Esophagus squamous epithelium (tissue), 5 donors: ENCODE data around the gene TLR5. TPM values are rescaled to one million over a fixed set of nuclear protein-coding genes. Genes with fewer than 3 reads are reported as not detected.

Source experiments
- DNase-seq: peaks from one replicate; lab custom pipeline; 2025; lab: John Stamatoyannopoulos, UW
- H3K27ac ChIP-seq, 4 donors: fragments of 200-600 bp; sonication (generic); one replicate each; pipeline ENCODE4 v1.5.1; 2016 to 2019; ENCODE audit warnings: mild to moderate bottlenecking in 1 of 4
- H3K27me3 ChIP-seq, 4 donors: fragments of 200-600 bp; sonication (generic); 1 replicate in 3 of 4; 2 replicates in 1 of 4; pipeline versions ENCODE4 v1.5.1 to v1.6.0; 2017 to 2021; ENCODE audit warnings: antibody characterized with exemption in 1 of 4
- H3K36me3 ChIP-seq, 3 donors: fragments of 200-600 bp; sonication (generic); one replicate each; pipeline ENCODE4 v1.5.1; 2016 to 2019
- H3K4me1 ChIP-seq, 3 donors: fragments of 200-600 bp; sonication (generic); one replicate each; pipeline ENCODE4 v1.5.1; 2017 to 2019
- H3K4me3 ChIP-seq, 4 donors: fragments of 200-600 bp; sonication (generic); 1 replicate in 3 of 4; 2 replicates in 1 of 4; pipeline ENCODE4 v1.5.1; 2016 to 2019; ENCODE audit warnings: mild to moderate bottlenecking in 2 of 4, moderate library complexity in 1 of 4
- H3K9me3 ChIP-seq, 3 donors: fragments of 200-600 bp; sonication (generic); one replicate each; pipeline ENCODE4 v1.5.1; 2016 to 2019
- CTCF ChIP-seq, 6 experiments: fragments of 450-650 bp in 4 of 6; fragments of 200-600 bp in 2 of 6; sonication (generic) in 2 of 6; IDR thresholded peaks; one replicate each; pipeline ENCODE4 v1.5.1; 2016 to 2019; ENCODE audit warnings: antibody characterized with exemption in 6 of 6, mild to moderate bottlenecking in 4 of 6, moderate library complexity in 4 of 6
- POLR2A ChIP-seq, 4 donors: fragments of 450-650 bp; IDR thresholded peaks; one replicate each; pipeline ENCODE4 v1.6.1; 2017; ENCODE audit warnings: antibody characterized with exemption in 4 of 4, mild to moderate bottlenecking in 4 of 4, moderate library complexity in 3 of 4
- WGBS, 2 donors: methylation state at CpG; one replicate each; pipeline ENCODE4 v1.1.5; 2018; 5-methylcytosine and 5-hydroxymethylcytosine counted together
- intact Hi-C: fragments of 100-400 bp; cut with DNase I; formaldehyde crosslinking; loops from one replicate; pipeline ENCODE4 v1.15.0; 2022
- total RNA-seq, 4 donors: library from RNA; depleted of rRNA; stranded (reverse); fragments of >200 nt; gene quantifications; one replicate each; pipeline ENCODE4 v1.1.0, GENCODE V29; 2016
- donor health status: DM: yes; HTN: yes; CAD: no.

The TLR5 gene
- total RNA-seq, 4 donors from 2014 or later: 5.1 to 9.3 (median 9.2) TPM

- no peaks in the 10 kb centered on the region for H3K27me3 ChIP-seq
- no peak for TF ChIP-seq CTCF (IDR thresholded peaks at IDR 0.05)
- H3K27ac ChIP-seq: no peak overlapping the region
- H3K36me3 ChIP-seq: no peaks in the 10 kb centered on the region
- intact Hi-C loops: no loop called here
- no peaks in the 10 kb centered on the region for H3K9me3 ChIP-seq
- 90 to 94% methylated on average over 7 of the region's 7 CpGs for WGBS, 2 donors
- DNase-seq: no peak
- no peak overlapping the region for H3K4me3 ChIP-seq
- peaks cover 0 to 8% (median 3%) of the 10 kb centered on the region in 3 donors for H3K4me1 ChIP-seq
Observed at GRCh38 chr1:223105568-223105967, 37.5 kb downstream of the TLR5 start.

- 41 to 46% methylated on average over 7 to 8 of the region's 10 CpGs for WGBS, 2 donors
- no peak for DNase-seq
- Histone ChIP-seq H3K9me3 (no peaks in the 10 kb centered on the region), H3K36me3 (no peaks in the 10 kb centered on the region), H3K4me1 (peaks cover 0 to 8% (median 3%) of the 10 kb centered on the region in 3 donors), H3K27ac (no peak overlapping the region), H3K4me3 (no peak overlapping the region), H3K27me3 (no peaks in the 10 kb centered on the region)
- intact Hi-C loops: no loop called here
- TF ChIP-seq CTCF (IDR thresholded peaks at IDR 0.05): no peak
- TF ChIP-seq POLR2A (IDR thresholded peaks at IDR 0.05): no peak
Observed at GRCh38 chr1:223102797-223103533, 40.1 kb downstream of the TLR5 start.

DNA sequence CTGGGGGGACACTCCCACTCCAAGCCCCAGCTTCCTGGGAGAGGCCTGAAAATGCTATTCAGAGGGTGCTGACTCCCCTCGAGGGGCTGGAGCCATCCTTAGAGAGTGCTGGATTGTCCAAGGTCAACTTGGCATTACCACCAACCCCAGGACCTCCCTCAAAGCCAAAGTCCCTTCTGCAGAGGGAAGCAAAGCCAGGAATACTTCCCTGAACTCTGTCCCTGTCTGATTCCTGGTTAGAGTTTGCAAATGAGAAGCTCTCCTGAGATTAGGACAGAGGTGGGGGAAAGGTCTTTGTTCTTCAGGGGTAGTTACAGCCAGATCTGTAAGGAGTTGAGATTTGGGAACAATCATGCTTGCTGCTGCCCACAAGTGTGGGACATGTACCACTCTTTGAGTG lies 45.3 kb downstream of the TLR5 start:
- intact Hi-C loops: no loop called here
- Histone ChIP-seq H3K4me3 (no peak overlapping the region), H3K9me3 (no peaks in the 10 kb centered on the region), H3K27ac (no peak overlapping the region), H3K27me3 (no peaks in the 10 kb centered on the region), H3K4me1 (peaks cover 0 to 3% (median 0%) of the 10 kb centered on the region in 3 donors), H3K36me3 (no peaks in the 10 kb centered on the region)
- DNase-seq: no peak
- no peak for TF ChIP-seq CTCF (IDR thresholded peaks at IDR 0.05)
- whole genome bisulfite sequencing, 2 donors: 43% methylated on average over 1 of the region's 1 CpG; no CpG with 5 or more reads in 1 of the 2 donors

DNA sequence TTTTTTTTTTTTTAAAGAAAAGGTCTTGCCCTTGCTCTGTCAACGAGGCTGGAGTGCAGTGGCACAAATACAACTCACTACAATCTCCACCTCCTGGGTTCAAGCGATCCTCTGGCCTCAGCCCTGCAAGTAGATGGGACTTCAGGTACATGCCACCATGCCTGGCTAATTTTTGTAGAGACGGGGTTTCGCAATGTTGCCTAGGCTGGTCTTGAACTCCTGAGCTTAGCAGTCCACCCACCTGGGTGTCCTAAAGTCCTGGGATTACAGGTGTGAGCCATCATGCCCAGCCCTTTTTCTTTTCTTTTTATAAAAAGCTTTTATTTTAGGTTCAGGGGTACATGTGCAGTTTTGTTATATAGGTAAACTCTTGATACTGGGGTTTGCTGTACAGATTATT lies 47.2 kb downstream of the TLR5 start:
- no peaks in the 10 kb centered on the region for H3K27me3 ChIP-seq
- no peaks in the 10 kb centered on the region for H3K9me3 ChIP-seq
- no peaks in the 10 kb centered on the region for H3K36me3 ChIP-seq
- DNase-seq: no peak
- intact Hi-C loops: no loop called here
- no peak overlapping the region for H3K27ac ChIP-seq
- H3K4me3 ChIP-seq: no peak overlapping the region
- TF ChIP-seq POLR2A (IDR thresholded peaks at IDR 0.05) (no peak), CTCF (IDR thresholded peaks at IDR 0.05) (no peak)
- WGBS, 2 donors: 86 to 91% methylated on average over 3 to 4 of the region's 4 CpGs
- no peaks in the 10 kb centered on the region for H3K4me1 ChIP-seq

DNA sequence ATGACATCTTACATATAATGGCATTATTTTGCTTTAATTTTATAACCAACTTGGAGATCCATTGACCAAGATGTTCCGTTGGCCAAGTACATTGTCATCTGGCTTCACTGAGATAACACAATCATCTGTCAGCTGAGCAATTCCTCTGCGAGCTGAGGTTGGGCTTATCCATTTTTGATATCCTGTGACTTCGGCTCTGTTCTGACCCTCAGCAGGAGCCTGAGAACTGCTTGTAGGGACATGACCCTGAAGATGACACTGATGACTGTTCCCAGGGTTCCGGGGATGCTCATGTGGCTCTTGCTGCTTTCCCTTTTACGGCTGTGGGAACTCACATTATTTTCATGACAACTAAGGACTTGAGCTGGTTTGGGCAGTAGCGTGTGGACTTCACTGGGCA lies 51.2 kb downstream of the TLR5 start:
- Histone ChIP-seq H3K27ac (no peak overlapping the region), H3K36me3 (no peaks in the 10 kb centered on the region), H3K27me3 (no peaks in the 10 kb centered on the region), H3K4me1 (peaks cover 0 to 12% (median 0%) of the 10 kb centered on the region in 3 donors), H3K4me3 (no peak overlapping the region), H3K9me3 (no peaks in the 10 kb centered on the region)
- 80 to 83% methylated on average over 6 of the region's 6 CpGs for WGBS, 2 donors
- TF ChIP-seq CTCF (IDR thresholded peaks at IDR 0.05) (no peak), POLR2A (IDR thresholded peaks at IDR 0.05) (no peak)
- intact Hi-C loops: no loop called here
- DNase-seq: no peak
